ENCODE data around the gene OPRL1.

OPRL1 gene

GRCh38 chr20:64065062-64065973 is 14.6 kb upstream of the OPRL1 start:
- Histone ChIP-seq H3K27ac (ENCODE audit: low read depth, low read length) (no peak overlapping the region), H3K27me3 (ENCODE audit: control insufficient read depth, insufficient read depth, low read length) (no peaks in the 10 kb centered on the region), H3K9ac (ENCODE audit: low read length) (no peak overlapping the region), H3K4me3 (ENCODE audit: low read length) (no peak overlapping the region), H3K4me1 (ENCODE audit: control insufficient read depth, insufficient read depth, low read length) (peaks cover 12% of the 10 kb centered on the region), H3K36me3 (ENCODE audit: control insufficient read depth, insufficient read depth, low read length) (no peaks in the 10 kb centered on the region)

GRCh38 chr20:64065974-64066343 is 13.9 kb upstream of the OPRL1 start:
- no peaks in the 10 kb centered on the region for H3K36me3 ChIP-seq (ENCODE audit: control insufficient read depth, insufficient read depth, low read length)
- no peak overlapping the region for H3K4me3 ChIP-seq (ENCODE audit: low read length)
- no peaks in the 10 kb centered on the region for H3K27me3 ChIP-seq (ENCODE audit: control insufficient read depth, insufficient read depth, low read length)
- no peak overlapping the region for H3K27ac ChIP-seq (ENCODE audit: low read depth, low read length)
- no peak overlapping the region for H3K9ac ChIP-seq (ENCODE audit: low read length)
- H3K4me1 ChIP-seq (ENCODE audit: control insufficient read depth, insufficient read depth, low read length) = peaks cover 12% of the 10 kb centered on the region

- H3K9ac ChIP-seq (ENCODE audit: low read length) = no peak overlapping the region
- peaks cover 12% of the 10 kb centered on the region for H3K4me1 ChIP-seq (ENCODE audit: control insufficient read depth, insufficient read depth, low read length)
- H3K27me3 ChIP-seq (ENCODE audit: control insufficient read depth, insufficient read depth, low read length) = no peaks in the 10 kb centered on the region
- H3K4me3 ChIP-seq (ENCODE audit: low read length) = no peak overlapping the region
- H3K27ac ChIP-seq (ENCODE audit: low read depth, low read length) = no peak overlapping the region
- H3K36me3 ChIP-seq (ENCODE audit: control insufficient read depth, insufficient read depth, low read length) = peaks cover under 1% of the 10 kb centered on the region
These were observed 12.8 kb upstream of the OPRL1 start for GRCh38 chr20:64067005-64067632.

- H3K36me3 ChIP-seq (ENCODE audit: control insufficient read depth, insufficient read depth, low read length) = peaks cover 6% of the 10 kb centered on the region
- H3K9ac ChIP-seq (ENCODE audit: low read length) = no peak overlapping the region
- no peaks in the 10 kb centered on the region for H3K27me3 ChIP-seq (ENCODE audit: control insufficient read depth, insufficient read depth, low read length)
- no peak overlapping the region for H3K27ac ChIP-seq (ENCODE audit: low read depth, low read length)
- H3K4me3 ChIP-seq (ENCODE audit: low read length) = no peak overlapping the region
- peaks cover 8% of the 10 kb centered on the region for H3K4me1 ChIP-seq (ENCODE audit: control insufficient read depth, insufficient read depth, low read length)
These were observed 12.1 kb upstream of the OPRL1 start for GRCh38 chr20:64067733-64068307.

- Histone ChIP-seq H3K9ac (ENCODE audit: low read length) (no peak overlapping the region), H3K27ac (ENCODE audit: low read depth, low read length) (no peak overlapping the region), H3K36me3 (ENCODE audit: control insufficient read depth, insufficient read depth, low read length) (peaks cover 6% of the 10 kb centered on the region), H3K27me3 (ENCODE audit: control insufficient read depth, insufficient read depth, low read length) (no peaks in the 10 kb centered on the region), H3K4me3 (ENCODE audit: low read length) (no peak overlapping the region), H3K4me1 (ENCODE audit: control insufficient read depth, insufficient read depth, low read length) (peaks cover 8% of the 10 kb centered on the region)
These were observed 11.3 kb upstream of the OPRL1 start for GRCh38 chr20:64068386-64069208.

GRCh38 chr20:64069209-64069613 is 10.7 kb upstream of the OPRL1 start:
- H3K4me3 ChIP-seq (ENCODE audit: low read length) = no peak overlapping the region
- no peak overlapping the region for H3K9ac ChIP-seq (ENCODE audit: low read length)
- H3K27me3 ChIP-seq (ENCODE audit: control insufficient read depth, insufficient read depth, low read length) = no peaks in the 10 kb centered on the region
- peaks cover 3% of the 10 kb centered on the region for H3K4me1 ChIP-seq (ENCODE audit: control insufficient read depth, insufficient read depth, low read length)
- H3K36me3 ChIP-seq (ENCODE audit: control insufficient read depth, insufficient read depth, low read length) = peaks cover 6% of the 10 kb centered on the region
- no peak overlapping the region for H3K27ac ChIP-seq (ENCODE audit: low read depth, low read length)

GRCh38 chr20:64069614-64070243 is 10.2 kb upstream of the OPRL1 start:
- Histone ChIP-seq H3K27ac (ENCODE audit: low read depth, low read length) (no peak overlapping the region), H3K4me3 (ENCODE audit: low read length) (no peak overlapping the region), H3K4me1 (ENCODE audit: control insufficient read depth, insufficient read depth, low read length) (no peaks in the 10 kb centered on the region), H3K27me3 (ENCODE audit: control insufficient read depth, insufficient read depth, low read length) (no peaks in the 10 kb centered on the region), H3K9ac (ENCODE audit: low read length) (no peak overlapping the region), H3K36me3 (ENCODE audit: control insufficient read depth, insufficient read depth, low read length) (peaks cover 6% of the 10 kb centered on the region)

- Histone ChIP-seq H3K27me3 (ENCODE audit: control insufficient read depth, insufficient read depth, low read length) (no peaks in the 10 kb centered on the region), H3K36me3 (ENCODE audit: control insufficient read depth, insufficient read depth, low read length) (peaks cover 6% of the 10 kb centered on the region), H3K9ac (ENCODE audit: low read length) (no peak overlapping the region), H3K27ac (ENCODE audit: low read depth, low read length) (no peak overlapping the region), H3K4me1 (ENCODE audit: control insufficient read depth, insufficient read depth, low read length) (no peaks in the 10 kb centered on the region), H3K4me3 (ENCODE audit: low read length) (no peak overlapping the region)
These were observed 9.5 kb upstream of the OPRL1 start for GRCh38 chr20:64070244-64070993.

- H3K36me3 ChIP-seq (ENCODE audit: control insufficient read depth, insufficient read depth, low read length) = peaks cover 6% of the 10 kb centered on the region
- no peaks in the 10 kb centered on the region for H3K27me3 ChIP-seq (ENCODE audit: control insufficient read depth, insufficient read depth, low read length)
- no peak overlapping the region for H3K4me3 ChIP-seq (ENCODE audit: low read length)
These were observed 8.2 kb upstream of the OPRL1 start for GRCh38 chr20:64071341-64072332.

GRCh38 chr20:64072498-64073063 is 7.3 kb upstream of the OPRL1 start:
- Histone ChIP-seq H3K4me3 (ENCODE audit: low read length) (no peak overlapping the region), H3K27ac (ENCODE audit: low read depth, low read length) (no peak overlapping the region), H3K27me3 (ENCODE audit: control insufficient read depth, insufficient read depth, low read length) (no peaks in the 10 kb centered on the region), H3K9ac (ENCODE audit: low read length) (no peak overlapping the region), H3K36me3 (ENCODE audit: control insufficient read depth, insufficient read depth, low read length) (peaks cover 6% of the 10 kb centered on the region), H3K4me1 (ENCODE audit: control insufficient read depth, insufficient read depth, low read length) (no peaks in the 10 kb centered on the region)

More at GRCh38 chr20:64071341-64072332, 8.2 kb upstream of the OPRL1 start:
- Histone ChIP-seq H3K9ac (ENCODE audit: low read length) (no peak overlapping the region), H3K4me1 (ENCODE audit: control insufficient read depth, insufficient read depth, low read length) (no peaks in the 10 kb centered on the region), H3K27ac (ENCODE audit: low read depth, low read length) (no peak overlapping the region)

Data from rectal smooth muscle tissue (tissue), 1 donor.